GM12878 (cell line): ENCODE measurements around the gene POLN. TPM values are rescaled to one million over a fixed set of nuclear protein-coding genes. Genes with fewer than 3 reads are reported as not detected.

Experiments
- ATAC-seq: fragments of 200-7000 bp; cut with Tn5 transposase; 3 replicates; pipeline ENCODE4 v1.9.1; 2020; ENCODE audit warnings: mild to moderate bottlenecking, moderate library complexity
- BruUV-seq: library from RNA; stranded (reverse); fragments of 400-500 nt; replicated peaks from 2 replicates; lab custom pipeline; 2021; lab: Mats Ljungman, UMichigan
- CTCF ChIA-PET: fragments of 300-600 bp; sonication (Branson Sonifier 250); formaldehyde crosslinking; extraction: SDS; loops from one replicate; lab custom pipeline; 2021; ENCODE audit warnings: inconsistent platforms; lab: Yijun Ruan, JAX
- POLR2A ChIA-PET: fragments of 350-600 bp; formaldehyde crosslinking; extraction: SDS; loops from one replicate; lab custom pipeline; 2021; ENCODE audit warnings: inconsistent platforms; lab: Charles Lee
- RAD21 ChIA-PET: fragments of 300-600 bp; sonication (Branson Sonifier 250); formaldehyde crosslinking; loops from one replicate; lab custom pipeline; 2023; ENCODE audit warnings: antibody characterized with exemption; ENCODE audit not compliant: unreplicated experiment; lab: Charles Lee
- SMC1A ChIA-PET: fragments of 300-600 bp; sonication (Branson Sonifier 250); formaldehyde crosslinking; loops from one replicate; lab custom pipeline; 2023; ENCODE audit not compliant: unreplicated experiment, uncharacterized antibody; lab: Charles Lee
- DNase-seq: peaks from one replicate; pipeline ENCODE4 v3.0.0-alpha.2; 2011; ENCODE audit warnings: low read depth, low spot score
- FAIRE-seq: peaks from 3 replicates; lab custom pipeline; 2011; peaks lifted over from hg19 to GRCh38; lab: Jason Lieb, UNC
- H2AFZ ChIP-seq: 2 replicates; pipeline ENCODE4 v1.6.0; 2011; ENCODE audit warnings: low read depth, low read length, control low read depth; ENCODE audit not compliant: control insufficient read depth
- H3K27ac ChIP-seq: 2 replicates; pipeline ENCODE4 v1.5.1; 2011; ENCODE audit warnings: control low read depth; ENCODE audit not compliant: control insufficient read depth, insufficient read depth
- H3K27me3 ChIP-seq, 2 experiments: replicated peaks in 1 of 2; 2 replicates each; pipeline versions ENCODE4 v1.6.0 to v1.6.1; 2011; ENCODE audit warnings: low read length in 1 of 2; ENCODE audit not compliant: control insufficient read depth in 2 of 2, insufficient read depth in 2 of 2
- H3K36me3 ChIP-seq, 2 experiments: 2 replicates each; pipeline ENCODE4 v1.5.1; 2011; ENCODE audit warnings: low read length in 1 of 2; ENCODE audit not compliant: control insufficient read depth in 2 of 2, insufficient read depth in 2 of 2
- H3K4me1 ChIP-seq: 2 replicates; pipeline ENCODE4 v1.6.1; 2011; ENCODE audit warnings: mild to moderate bottlenecking, low read length, moderate library complexity, mixed read lengths; ENCODE audit not compliant: control insufficient read depth, insufficient read depth
- H3K4me2 ChIP-seq: 2 replicates; pipeline ENCODE4 v1.6.0; 2011; ENCODE audit warnings: control low read depth; ENCODE audit not compliant: control insufficient read depth, insufficient read depth
- H3K4me3 ChIP-seq: fragments of 200-600 bp; sonication (generic); 2 replicates; pipeline ENCODE4 v1.5.1; 2016
- H3K79me2 ChIP-seq: 2 replicates; pipeline ENCODE4 v1.6.0; 2011; ENCODE audit warnings: low read length; ENCODE audit not compliant: control insufficient read depth, insufficient read depth
- H3K9ac ChIP-seq: 2 replicates; pipeline ENCODE4 v1.8.0; 2011; ENCODE audit warnings: low read length, control low read depth, mixed read lengths; ENCODE audit not compliant: control insufficient read depth, insufficient read depth
- H3K9me3 ChIP-seq: replicated peaks from 3 replicates; pipeline ENCODE4 v1.5.1; 2011; ENCODE audit warnings: mild to moderate bottlenecking, low read length; ENCODE audit not compliant: control insufficient read depth, insufficient read depth
- H4K20me1 ChIP-seq: 2 replicates; pipeline ENCODE4 v1.6.0; 2011; ENCODE audit not compliant: control insufficient read depth, insufficient read depth
- CHD2 ChIP-seq: IDR thresholded peaks from 2 replicates; pipeline ENCODE4 v1.6.1; 2011; ENCODE audit warnings: low read depth, low read length, improper control_type of control experiment, borderline replicate concordance
- CREM ChIP-seq: IDR thresholded peaks from 2 replicates; pipeline ENCODE4 v1.6.1; 2014; ENCODE audit warnings: antibody characterized with exemption, low read depth
- EP300 ChIP-seq, 2 experiments: fragments of 150-350 bp in 1 of 2; IDR thresholded peaks; 2 replicates each; pipeline ENCODE4 v1.6.1; 2011 to 2012; ENCODE audit warnings: low read depth in 2 of 2, low read length in 2 of 2, borderline replicate concordance in 1 of 2, improper control_type of control experiment in 1 of 2, inconsistent platforms in 1 of 2; ENCODE audit not compliant: control insufficient read depth in 1 of 2
- FOXM1 ChIP-seq: IDR thresholded peaks from 2 replicates; pipeline ENCODE4 v1.6.1; 2012; ENCODE audit warnings: low read depth, mild to moderate bottlenecking, inconsistent platforms, low read length, moderate library complexity
- RBBP5 ChIP-seq: fragments of 200-600 bp; sonication (generic); conservative IDR thresholded peaks from 2 replicates; pipeline ENCODE4 v1.6.1; 2016
- SMAD5 ChIP-seq: IDR thresholded peaks from 2 replicates; pipeline ENCODE4 v1.6.1; 2016; ENCODE audit warnings: antibody characterized with exemption, low read depth
- SREBF1 ChIP-seq: IDR thresholded peaks from 2 replicates; pipeline ENCODE4 v1.6.1; 2012; ENCODE audit warnings: mild to moderate bottlenecking, low read length
- ZNF384 ChIP-seq: IDR thresholded peaks from 2 replicates; pipeline ENCODE4 v1.6.1; 2012; ENCODE audit warnings: low read depth, mild to moderate bottlenecking, low read length, improper control_type of control experiment, borderline replicate concordance
- WGBS: methylation state at CpG from one replicate; pipeline ENCODE4 v1.1.6; 2016; ENCODE audit warnings: low lambda C conversion rate; ENCODE audit not compliant: insufficient replicate concordance, insufficient coverage; ENCODE audit errors: missing lambda C conversion rate; 5-methylcytosine and 5-hydroxymethylcytosine counted together
- in situ Hi-C: fragments of 300-500 bp; cut with MboI; formaldehyde crosslinking; loops from 9 replicates; pipeline ENCODE4 v1.14.3; 2018; ENCODE audit warnings: mixed read lengths
- intact Hi-C: fragments of 100-400 bp; cut with micrococcal nuclease; formaldehyde crosslinking; loops from one replicate; pipeline ENCODE4 v1.14.2; 2022; ENCODE audit not compliant: unreplicated experiment
- polyA plus RNA-seq, 11 experiments: library from polyadenylated mRNA; depleted of rRNA in 4 of 11; unstranded in 6 of 11; stranded (reverse) in 5 of 11; fragments of >200 nt; fragmentation: Nextera tagmentation in 4 of 11; fragmentation: Illumina TruSeq in 1 of 11; extraction: Ambion mirVana in 4 of 11; extraction: Trizol in 1 of 11; gene quantifications; 1 replicate in 1 of 11; 2 replicates in 10 of 11; pipeline versions ENCODE4 v1.2.1 to v1.2.3, GENCODE V29; 2011 to 2016; ENCODE audit warnings: inconsistent platforms in 2 of 11, missing spikeins in 2 of 11, low read depth in 1 of 11
- total RNA-seq, 4 experiments: library from RNA; depleted of rRNA in 3 of 4; stranded (reverse); fragments of >200 nt in 3 of 4; fragmentation: Illumina TruSeq in 1 of 4; extraction: Trizol in 1 of 4; gene quantifications; 2 replicates each; pipeline versions ENCODE4 v1.2.1 to v1.2.3, GENCODE V29; 2013 to 2021
- TF ChIP-seq, protein P1 (sequence below): fragments of 450-650 bp; IDR thresholded peaks from 2 replicates; pipeline ENCODE4 v1.6.1; 2017; ENCODE audit warnings: antibody characterized with exemption, mild to moderate bottlenecking, moderate library complexity
- TF ChIP-seq, protein P2 (sequence below): fragments of 450-650 bp; formaldehyde crosslinking; IDR thresholded peaks from 2 replicates; pipeline ENCODE4 v1.4.0; 2022; ENCODE audit warnings: mild to moderate bottlenecking, moderate library complexity
- TF ChIP-seq, protein P3 (sequence below): fragments of 450-650 bp; IDR thresholded peaks from 2 replicates; pipeline ENCODE4 v1.6.1; 2017; ENCODE audit warnings: mild to moderate bottlenecking, moderate library complexity

The POLN gene
- total and polyA plus RNA-seq, 10 of the 15 experiments (the other 5 are each of a cell fraction or from before 2014, with no cell fraction given), result 0.09 to 2.0 (median 0.95) TPM; not detected in 1

DNA sequence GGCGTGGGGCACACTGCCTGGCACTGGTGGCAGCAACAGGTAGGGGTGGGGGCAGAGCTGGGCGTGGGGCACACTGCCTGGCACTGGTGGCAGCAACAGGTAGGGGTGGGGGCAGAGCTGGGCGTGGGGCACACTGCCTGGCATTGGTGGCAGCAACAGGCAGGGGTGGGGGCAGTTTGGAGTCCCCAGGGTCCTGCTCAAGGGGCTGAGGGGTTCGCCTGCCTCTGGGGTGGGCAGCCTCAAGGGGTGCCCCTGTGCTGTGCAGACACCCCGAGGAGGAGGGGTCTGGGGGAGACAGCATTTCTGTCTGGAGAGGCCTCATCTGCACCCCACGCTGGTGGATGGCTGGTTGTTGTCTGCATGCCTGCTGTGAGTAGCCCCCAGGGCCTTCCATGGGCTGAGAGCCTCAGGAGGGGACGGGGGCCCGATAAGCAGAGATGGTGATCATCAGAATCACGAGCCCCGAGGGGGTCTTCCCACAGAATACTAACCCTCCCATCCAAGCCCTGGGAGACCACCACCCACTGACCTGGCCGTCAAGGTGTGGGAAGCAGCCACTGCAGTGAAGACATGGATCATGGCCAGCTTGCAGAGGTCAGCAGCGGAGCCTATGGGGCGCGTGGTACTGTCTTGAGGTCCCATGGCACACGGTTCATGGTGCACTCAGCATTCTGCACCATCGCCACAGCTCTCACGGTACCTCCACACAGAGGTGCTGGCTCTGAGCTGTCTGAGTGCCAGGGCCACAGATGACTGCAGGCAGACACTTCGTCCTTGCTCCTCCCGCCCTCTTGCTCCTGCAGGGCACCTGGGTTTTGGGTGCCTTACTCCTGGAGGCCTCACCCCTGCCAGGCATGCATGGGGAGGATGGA, 161.3 kb downstream of the POLN start (continued):
- TF ChIP-seq, protein P1, sequence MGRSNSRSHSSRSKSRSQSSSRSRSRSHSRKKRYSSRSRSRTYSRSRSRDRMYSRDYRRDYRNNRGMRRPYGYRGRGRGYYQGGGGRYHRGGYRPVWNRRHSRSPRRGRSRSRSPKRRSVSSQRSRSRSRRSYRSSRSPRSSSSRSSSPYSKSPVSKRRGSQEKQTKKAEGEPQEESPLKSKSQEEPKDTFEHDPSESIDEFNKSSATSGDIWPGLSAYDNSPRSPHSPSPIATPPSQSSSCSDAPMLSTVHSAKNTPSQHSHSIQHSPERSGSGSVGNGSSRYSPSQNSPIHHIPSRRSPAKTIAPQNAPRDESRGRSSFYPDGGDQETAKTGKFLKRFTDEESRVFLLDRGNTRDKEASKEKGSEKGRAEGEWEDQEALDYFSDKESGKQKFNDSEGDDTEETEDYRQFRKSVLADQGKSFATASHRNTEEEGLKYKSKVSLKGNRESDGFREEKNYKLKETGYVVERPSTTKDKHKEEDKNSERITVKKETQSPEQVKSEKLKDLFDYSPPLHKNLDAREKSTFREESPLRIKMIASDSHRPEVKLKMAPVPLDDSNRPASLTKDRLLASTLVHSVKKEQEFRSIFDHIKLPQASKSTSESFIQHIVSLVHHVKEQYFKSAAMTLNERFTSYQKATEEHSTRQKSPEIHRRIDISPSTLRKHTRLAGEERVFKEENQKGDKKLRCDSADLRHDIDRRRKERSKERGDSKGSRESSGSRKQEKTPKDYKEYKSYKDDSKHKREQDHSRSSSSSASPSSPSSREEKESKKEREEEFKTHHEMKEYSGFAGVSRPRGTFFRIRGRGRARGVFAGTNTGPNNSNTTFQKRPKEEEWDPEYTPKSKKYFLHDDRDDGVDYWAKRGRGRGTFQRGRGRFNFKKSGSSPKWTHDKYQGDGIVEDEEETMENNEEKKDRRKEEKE, result no peak
- TF ChIP-seq, protein P2, sequence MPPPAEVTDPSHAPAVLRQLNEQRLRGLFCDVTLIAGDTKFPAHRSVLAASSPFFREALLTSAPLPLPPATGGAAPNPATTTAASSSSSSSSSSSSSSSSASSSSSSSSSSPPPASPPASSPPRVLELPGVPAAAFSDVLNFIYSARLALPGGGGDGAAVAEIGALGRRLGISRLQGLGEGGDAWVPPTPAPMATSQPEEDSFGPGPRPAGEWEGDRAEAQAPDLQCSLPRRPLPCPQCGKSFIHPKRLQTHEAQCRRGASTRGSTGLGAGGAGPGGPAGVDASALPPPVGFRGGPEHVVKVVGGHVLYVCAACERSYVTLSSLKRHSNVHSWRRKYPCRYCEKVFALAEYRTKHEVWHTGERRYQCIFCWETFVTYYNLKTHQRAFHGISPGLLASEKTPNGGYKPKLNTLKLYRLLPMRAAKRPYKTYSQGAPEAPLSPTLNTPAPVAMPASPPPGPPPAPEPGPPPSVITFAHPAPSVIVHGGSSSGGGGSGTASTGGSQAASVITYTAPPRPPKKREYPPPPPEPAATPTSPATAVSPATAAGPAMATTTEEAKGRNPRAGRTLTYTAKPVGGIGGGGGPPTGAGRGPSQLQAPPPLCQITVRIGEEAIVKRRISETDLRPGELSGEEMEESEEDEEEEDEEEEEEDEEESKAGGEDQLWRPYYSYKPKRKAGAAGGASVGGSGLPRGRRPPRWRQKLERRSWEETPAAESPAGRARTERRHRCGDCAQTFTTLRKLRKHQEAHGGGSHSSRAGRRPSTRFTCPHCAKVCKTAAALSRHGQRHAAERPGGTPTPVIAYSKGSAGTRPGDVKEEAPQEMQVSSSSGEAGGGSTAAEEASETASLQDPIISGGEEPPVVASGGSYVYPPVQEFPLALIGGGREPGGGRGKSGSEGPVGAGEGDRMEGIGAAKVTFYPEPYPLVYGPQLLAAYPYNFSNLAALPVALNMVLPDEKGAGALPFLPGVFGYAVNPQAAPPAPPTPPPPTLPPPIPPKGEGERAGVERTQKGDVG, result no peak
- no peak for TF ChIP-seq FOXM1

DNA sequence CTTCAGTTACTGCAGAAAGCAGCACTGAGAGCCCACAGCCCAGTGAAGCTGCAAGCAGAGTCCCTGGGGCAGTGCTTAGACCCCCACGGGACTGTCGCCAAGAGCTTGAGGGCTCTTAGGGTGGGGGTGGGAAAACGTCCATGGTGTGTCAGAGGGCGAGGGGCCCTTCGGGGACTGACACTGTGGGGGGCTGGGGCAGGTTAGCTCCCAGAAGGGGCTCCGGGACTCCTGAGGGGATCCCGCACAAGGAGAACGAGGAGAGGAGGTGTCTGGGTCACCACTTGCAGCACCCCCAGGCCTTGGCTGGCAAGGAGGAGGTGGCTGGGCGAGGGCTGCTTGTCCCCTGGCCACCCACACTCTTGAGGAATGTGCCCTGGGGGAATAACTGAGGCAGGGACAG, 162.0 kb downstream of the POLN start:
- in situ Hi-C loops (no loop called here), intact Hi-C loops (no loop called here)
- ChIA-PET RAD21 (interaction anchor here (0.7 kb wide), 1 partner anchor 98 kb away, joined by 3 read pairs; no protein-coding TSS in a partner anchor), SMC1A (no interaction called here), CTCF (no interaction called here), POLR2A (no interaction called here)
- DNase-seq, result no peak
- no peak for ATAC-seq
- Histone ChIP-seq H3K27ac (no peak overlapping the region), H3K9ac (no peak overlapping the region), H2AFZ (no peak overlapping the region), H3K4me3 (no peak overlapping the region), H3K4me2 (no peak overlapping the region), H3K36me3 (no peaks in the 10 kb centered on the region), H3K9me3 (no peaks in the 10 kb centered on the region), H4K20me1 (no peaks in the 10 kb centered on the region), H3K79me2 (no peaks in the 10 kb centered on the region), H3K27me3 (peaks cover 0 to 2% of the 10 kb centered on the region in 2 experiments; a peak in 1 of 4 replicates), H3K4me1 (peaks cover 3% of the 10 kb centered on the region)
- no TSS peak for BruUV-seq
- no peak for FAIRE-seq
- WGBS, result 32% methylated on average over 9 of the region's 9 CpGs
- TF ChIP-seq SREBF1, result no peak
- no peak for TF ChIP-seq RBBP5
- no peak for TF ChIP-seq ZNF384
- no peak for TF ChIP-seq CHD2
- no peak for TF ChIP-seq EP300 (IDR thresholded peaks at IDR 0.05; ENCODE audit: borderline replicate concordance in 1 of 2, control insufficient read depth in 1 of 2, low read depth in 2 of 2, low read length in 2 of 2)
- no peak for TF ChIP-seq CREM
- TF ChIP-seq, protein P3, sequence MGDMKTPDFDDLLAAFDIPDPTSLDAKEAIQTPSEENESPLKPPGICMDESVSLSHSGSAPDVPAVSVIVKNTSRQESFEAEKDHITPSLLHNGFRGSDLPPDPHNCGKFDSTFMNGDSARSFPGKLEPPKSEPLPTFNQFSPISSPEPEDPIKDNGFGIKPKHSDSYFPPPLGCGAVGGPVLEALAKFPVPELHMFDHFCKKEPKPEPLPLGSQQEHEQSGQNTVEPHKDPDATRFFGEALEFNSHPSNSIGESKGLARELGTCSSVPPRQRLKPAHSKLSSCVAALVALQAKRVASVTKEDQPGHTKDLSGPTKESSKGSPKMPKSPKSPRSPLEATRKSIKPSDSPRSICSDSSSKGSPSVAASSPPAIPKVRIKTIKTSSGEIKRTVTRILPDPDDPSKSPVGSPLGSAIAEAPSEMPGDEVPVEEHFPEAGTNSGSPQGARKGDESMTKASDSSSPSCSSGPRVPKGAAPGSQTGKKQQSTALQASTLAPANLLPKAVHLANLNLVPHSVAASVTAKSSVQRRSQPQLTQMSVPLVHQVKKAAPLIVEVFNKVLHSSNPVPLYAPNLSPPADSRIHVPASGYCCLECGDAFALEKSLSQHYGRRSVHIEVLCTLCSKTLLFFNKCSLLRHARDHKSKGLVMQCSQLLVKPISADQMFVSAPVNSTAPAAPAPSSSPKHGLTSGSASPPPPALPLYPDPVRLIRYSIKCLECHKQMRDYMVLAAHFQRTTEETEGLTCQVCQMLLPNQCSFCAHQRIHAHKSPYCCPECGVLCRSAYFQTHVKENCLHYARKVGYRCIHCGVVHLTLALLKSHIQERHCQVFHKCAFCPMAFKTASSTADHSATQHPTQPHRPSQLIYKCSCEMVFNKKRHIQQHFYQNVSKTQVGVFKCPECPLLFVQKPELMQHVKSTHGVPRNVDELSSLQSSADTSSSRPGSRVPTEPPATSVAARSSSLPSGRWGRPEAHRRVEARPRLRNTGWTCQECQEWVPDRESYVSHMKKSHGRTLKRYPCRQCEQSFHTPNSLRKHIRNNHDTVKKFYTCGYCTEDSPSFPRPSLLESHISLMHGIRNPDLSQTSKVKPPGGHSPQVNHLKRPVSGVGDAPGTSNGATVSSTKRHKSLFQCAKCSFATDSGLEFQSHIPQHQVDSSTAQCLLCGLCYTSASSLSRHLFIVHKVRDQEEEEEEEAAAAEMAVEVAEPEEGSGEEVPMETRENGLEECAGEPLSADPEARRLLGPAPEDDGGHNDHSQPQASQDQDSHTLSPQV, result no peak
- no peak for TF ChIP-seq SMAD5
